AG04450 (cell line): Measurements from ENCODE around the gene BORCS6. TPM values are rescaled to one million over a fixed set of nuclear protein-coding genes. Genes with fewer than 3 reads are reported as not detected.

ENCODE experiments used
- CTCF ChIA-PET: fragments of 300-600, 350-600 bp; formaldehyde crosslinking; extraction: SDS; loops from one replicate; lab custom pipeline; 2022; ENCODE audit warnings: antibody characterized with exemption, inconsistent platforms; lab: Charles Lee
- POLR2A ChIA-PET: fragments of 350-600 bp; formaldehyde crosslinking; extraction: SDS; loops from one replicate; lab custom pipeline; 2021; ENCODE audit warnings: antibody characterized with exemption, inconsistent platforms; lab: Yijun Ruan, JAX
- DNase-seq: peaks from one replicate; pipeline ENCODE4 v3.0.0-alpha.2; 2011; ENCODE audit warnings: low read depth, low spot score
- H3K27ac ChIP-seq: one replicate; pipeline ENCODE4 v1.5.1; 2012; ENCODE audit warnings: low read depth, low read length, control low read depth
- H3K27me3 ChIP-seq: one replicate; pipeline ENCODE4 v1.6.0; 2012; ENCODE audit warnings: low read length; ENCODE audit not compliant: control insufficient read depth, insufficient read depth
- H3K4me3 ChIP-seq: 2 replicates; pipeline ENCODE4 v1.5.1; 2011; ENCODE audit warnings: mild to moderate bottlenecking, low read depth, low read length, control low read depth
- H3K9me3 ChIP-seq: 2 replicates; pipeline ENCODE4 v1.5.1; 2012; ENCODE audit warnings: low read length; ENCODE audit not compliant: control insufficient read depth, insufficient read depth
- CTCF ChIP-seq: IDR thresholded peaks from 2 replicates; pipeline ENCODE4 v1.5.1; 2011; ENCODE audit warnings: low read depth, low read length, control low read depth, inconsistent platforms
- polyA plus RNA-seq: library from polyadenylated mRNA; depleted of rRNA; stranded (reverse); fragments of >200 nt; gene quantifications from 2 replicates; pipeline ENCODE4 v1.2.3, GENCODE V29; 2011

Gene BORCS6
- polyA plus RNA-seq, 1 experiment, result 2.3 TPM

- no peak for DNase-seq
- H3K27me3 ChIP-seq, result no peaks in the 10 kb centered on the region
- H3K27ac ChIP-seq, result no peak overlapping the region
- TF ChIP-seq CTCF, result no peak
- H3K9me3 ChIP-seq, result no peaks in the 10 kb centered on the region
- CTCF ChIA-PET, result no interaction called here
- H3K4me3 ChIP-seq, result no peak overlapping the region
- POLR2A ChIA-PET, result no interaction called here
Measured at GRCh38 chr17:8234361-8235270, 44.6 kb upstream of the BORCS6 start.

GRCh38 chr17:8231701-8232100 is 41.7 kb upstream of the BORCS6 start:
- no peak for TF ChIP-seq CTCF
- CTCF ChIA-PET, result no interaction called here
- Histone ChIP-seq H3K4me3 (no peak overlapping the region), H3K27ac (no peak overlapping the region), H3K27me3 (no peaks in the 10 kb centered on the region), H3K9me3 (no peaks in the 10 kb centered on the region)
- DNase-seq, result no peak
- POLR2A ChIA-PET, result no interaction called here

- H3K4me3 ChIP-seq, result peak overlapping the region; percentile 56
- peak overlapping the region; percentile 72 for H3K27ac ChIP-seq
- TF ChIP-seq CTCF, result no peak
- H3K27me3 ChIP-seq, result no peaks in the 10 kb centered on the region
- ChIA-PET CTCF (interaction anchor here (1.1 kb wide), 1 partner anchor 13 kb away, joined by 3 read pairs; no protein-coding TSS in a partner anchor), POLR2A (interaction anchor here (0.6 to 1.0 kb wide), 5 partner anchors 17 to 246 kb away, joined by 3 to 4 read pairs (median 4); partner anchors contain the start of genes AURKB and CTC1)
- DNase-seq, result no peak
- H3K9me3 ChIP-seq, result no peaks in the 10 kb centered on the region; the same call in 1 of the 2 replicates
Measured at GRCh38 chr17:8227238-8227581, 37.2 kb upstream of the BORCS6 start.

GRCh38 chr17:8226536-8227237 is 36.7 kb upstream of the BORCS6 start:
- POLR2A ChIA-PET, result interaction anchor here (0.6 to 1.1 kb wide), 6 partner anchors 16 to 246 kb away, joined by 3 to 4 read pairs (median 4); partner anchors contain the start of genes AURKB and CTC1
- no peaks in the 10 kb centered on the region; the same call in 1 of the 2 replicates for H3K9me3 ChIP-seq
- DNase-seq, result peak; percentile 78
- CTCF ChIA-PET, result interaction anchor here (1.1 kb wide), 1 partner anchor 14 kb away, joined by 3 read pairs; no protein-coding TSS in a partner anchor
- H3K27me3 ChIP-seq, result no peaks in the 10 kb centered on the region
- H3K4me3 ChIP-seq, result peak overlapping the region; percentile 56
- TF ChIP-seq CTCF, result 0 out of 2 replicates have a peak, but pooled peaks have one; percentile 4
- peak overlapping the region; percentile 72 for H3K27ac ChIP-seq
